ENCODE data around the gene SLC15A4.
"Not testable (repeated sequence)": the region's sequence is repeated elsewhere in the genome, so short reads cannot be mapped to it uniquely, and the experiment has no call there.

DNA sequence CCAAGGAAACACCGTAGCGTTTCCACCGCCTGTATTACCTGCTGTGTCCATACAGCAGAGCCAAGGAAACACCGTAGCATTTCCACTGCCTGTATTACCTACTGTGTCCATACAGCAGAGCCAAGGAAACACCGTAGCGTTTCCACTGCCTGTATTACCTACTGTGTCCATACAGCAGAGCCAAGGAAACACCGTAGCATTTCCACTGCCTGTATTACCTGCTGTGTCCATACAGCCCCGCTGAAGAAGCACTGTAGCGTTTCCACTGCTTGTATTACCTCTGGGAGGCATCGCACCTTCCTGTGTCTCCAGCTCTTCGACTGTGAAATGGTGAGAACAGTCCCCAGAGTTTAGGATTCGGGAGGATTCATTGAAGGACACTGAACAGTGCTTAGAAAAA is 16.1 kb upstream of the SLC15A4 start:
- TF ChIP-seq POLR2AphosphoS5 (IDR thresholded peaks at IDR 0.05; ENCODE audit: borderline replicate concordance, low read depth, low read length); EZH2 (IDR thresholded peaks at IDR 0.05): not testable (repeated sequence)
